Subcutaneous adipose tissue (tissue), 4 donors: Measurements from ENCODE around the gene TTLL11. TPM values are rescaled to one million over a fixed set of nuclear protein-coding genes. Genes with fewer than 3 reads are reported as not detected.

ENCODE experiments used
- CTCF ChIP-seq: fragments of 450-650 bp; IDR thresholded peaks from one replicate; pipeline ENCODE4 v1.5.1; 2016; ENCODE audit warnings: low read depth, mild to moderate bottlenecking, control low read depth, antibody characterized with exemption, moderate library complexity
- total RNA-seq, 4 donors: library from RNA; depleted of rRNA; stranded (reverse); fragments of >200 nt; gene quantifications; one replicate each; pipeline ENCODE4 v1.1.0, GENCODE V29; 2016

Gene TTLL11
- total RNA-seq, 4 donors from 2014 or later = 4.4 to 8.7 (median 6.4) TPM

DNA sequence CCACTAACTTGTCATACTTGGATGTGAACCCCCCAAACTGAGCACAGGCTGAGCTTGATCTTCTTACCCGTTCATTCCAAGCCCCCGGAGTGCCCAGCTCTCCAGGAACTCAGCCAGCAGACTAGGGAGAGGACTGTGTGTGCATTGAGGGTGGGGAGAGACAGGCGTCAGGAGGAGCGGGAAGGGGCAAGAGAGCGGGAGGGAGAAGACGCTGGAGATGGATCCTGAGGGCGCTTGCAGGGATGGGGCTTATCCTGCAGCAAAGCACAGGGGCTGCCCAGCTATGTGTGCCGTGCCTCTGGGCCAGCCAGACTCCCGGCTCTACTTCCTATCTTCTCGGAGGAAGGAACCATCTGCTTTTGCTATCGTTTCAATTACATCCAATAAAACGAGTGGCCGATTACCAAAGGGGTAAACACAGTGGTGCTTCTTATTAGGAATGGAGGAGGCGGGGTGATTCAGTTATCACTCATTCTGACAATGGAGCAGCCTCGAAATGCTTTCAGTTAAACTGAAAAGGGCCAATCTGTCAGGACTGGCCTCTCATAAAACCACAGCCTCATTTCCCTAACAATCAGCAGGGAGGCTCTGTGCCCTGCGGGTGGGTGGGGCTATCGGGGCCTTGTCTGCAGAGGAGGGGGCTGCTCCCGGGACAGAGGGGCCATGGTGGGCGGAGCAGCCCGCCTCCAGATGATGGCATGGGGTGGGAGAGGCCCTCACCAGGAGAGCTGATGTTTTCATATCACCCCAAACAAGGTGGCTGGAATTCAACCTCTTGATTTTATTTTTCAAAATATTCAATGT, 273.5 kb downstream of the TTLL11 start:
- no peak for TF ChIP-seq CTCF

- TF ChIP-seq CTCF = no peak
These were observed 274.2 kb downstream of the TTLL11 start for GRCh38 chr9:121818841-121819427.

- no peak for TF ChIP-seq CTCF
These were observed 275.0 kb downstream of the TTLL11 start for GRCh38 chr9:121818016-121818661.

DNA sequence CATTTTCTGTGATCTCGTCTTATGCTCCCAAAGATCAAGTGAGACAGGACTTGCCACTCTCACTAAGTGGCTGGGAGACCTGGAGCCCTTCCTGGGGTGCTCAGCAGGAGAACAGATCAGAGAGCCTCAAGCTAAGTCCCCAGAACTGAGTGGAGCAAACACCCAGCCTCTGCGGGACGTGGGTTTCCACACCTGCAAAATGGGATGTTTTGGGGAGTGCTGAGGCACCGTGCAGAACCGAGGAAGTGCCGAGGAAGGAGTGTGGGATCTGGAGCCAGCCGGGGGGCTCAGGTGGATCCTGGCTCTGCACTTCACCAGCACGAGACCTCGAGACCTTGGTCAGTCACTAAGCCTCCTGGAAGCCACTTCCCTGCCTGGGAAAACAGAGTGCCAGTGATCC, 275.6 kb downstream of the TTLL11 start:
- no peak for TF ChIP-seq CTCF

- TF ChIP-seq CTCF = no peak
These were observed 276.2 kb downstream of the TTLL11 start for GRCh38 chr9:121816845-121817450.

DNA sequence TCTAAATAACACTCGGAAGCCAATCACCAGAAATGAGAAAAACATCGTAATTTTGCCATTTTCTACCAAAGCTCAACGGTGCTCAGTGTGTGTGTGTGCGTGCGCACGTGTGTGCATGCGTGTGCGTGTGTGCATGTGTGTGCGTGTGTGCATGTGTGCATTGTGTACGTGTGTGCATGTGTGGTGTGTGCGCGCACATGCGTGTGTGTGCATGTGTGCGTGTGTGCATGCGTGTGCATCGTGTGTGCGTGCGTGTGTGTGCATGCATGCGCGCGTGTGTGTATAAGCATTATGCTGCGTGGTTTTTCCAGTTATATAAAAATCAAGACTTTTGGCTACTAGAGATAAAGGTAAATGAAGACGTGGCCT, 276.7 kb downstream of the TTLL11 start:
- TF ChIP-seq CTCF = no peak
